ENCODE data around the gene SLC8A1. TPM values are rescaled to one million over a fixed set of nuclear protein-coding genes. Genes with fewer than 3 reads are reported as not detected.

The SLC8A1 gene
- total RNA-seq, 1 experiment from 2014 or later: not detected

DNA sequence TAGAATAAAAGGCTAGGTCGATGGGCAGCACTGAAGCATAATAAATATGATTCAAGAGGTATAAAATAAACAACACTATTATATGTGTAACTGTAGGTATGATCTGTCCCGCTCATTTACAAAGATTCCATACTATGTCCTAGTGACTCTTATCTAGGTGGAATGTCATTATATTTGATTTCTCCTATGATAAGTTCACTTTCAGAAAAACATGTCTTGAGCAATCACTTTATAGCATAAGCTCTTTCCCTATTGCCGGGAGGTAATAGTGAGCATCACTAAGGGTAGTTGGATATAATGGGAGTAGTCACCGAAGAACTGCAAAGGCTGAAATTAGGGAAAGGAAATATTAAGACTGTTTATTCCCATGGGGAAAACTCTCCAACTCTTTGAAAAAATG, 342.5 kb downstream of the SLC8A1 start:
- CTCF ChIA-PET: no interaction called here
- Histone ChIP-seq H3K4me1 (ENCODE audit: insufficient read depth, low read length, poor library complexity, severe bottlenecking) (no peaks in the 10 kb centered on the region), H3K27me3 (replicated peaks; ENCODE audit: insufficient read depth, low read depth, low read length, poor library complexity) (peaks cover 42% of the 10 kb centered on the region), H3K36me3 (ENCODE audit: insufficient read depth, low read length, poor library complexity, severe bottlenecking) (no peaks in the 10 kb centered on the region), H3K4me3 (ENCODE audit: low read depth, low read length, poor library complexity, severe bottlenecking) (no peak overlapping the region), H3K27ac (ENCODE audit: low read depth, low read length, poor library complexity, severe bottlenecking) (no peak overlapping the region), H3K9me3 (ENCODE audit: low read depth, low read length, poor library complexity, severe bottlenecking) (no peaks in the 10 kb centered on the region)
- no peak for TF ChIP-seq CTCF (conservative IDR thresholded peaks at IDR 0.05; ENCODE audit: low read depth, low read length)
- TF ChIP-seq EZH2 (IDR thresholded peaks at IDR 0.05; ENCODE audit: borderline replicate concordance, low read depth, low read length, poor library complexity, severe bottlenecking): no peak
- POLR2A ChIA-PET (ENCODE audit: low non-redundant PET): no interaction called here
- no TSS peak for BruUV-seq (replicated peaks)
- no peak for DNase-seq (ENCODE audit: low spot score)
- intact Hi-C loops (cut with micrococcal nuclease; ENCODE audit: unreplicated experiment): no loop called here

GRCh38 chr2:40108851-40109250, 343.0 kb downstream of the SLC8A1 start:
- Histone ChIP-seq H3K27me3 (replicated peaks; ENCODE audit: insufficient read depth, low read depth, low read length, poor library complexity) (peaks cover 44% of the 10 kb centered on the region), H3K27ac (ENCODE audit: low read depth, low read length, poor library complexity, severe bottlenecking) (no peak overlapping the region), H3K4me1 (ENCODE audit: insufficient read depth, low read length, poor library complexity, severe bottlenecking) (no peaks in the 10 kb centered on the region), H3K36me3 (ENCODE audit: insufficient read depth, low read length, poor library complexity, severe bottlenecking) (no peaks in the 10 kb centered on the region), H3K9me3 (ENCODE audit: low read depth, low read length, poor library complexity, severe bottlenecking) (no peaks in the 10 kb centered on the region), H3K4me3 (ENCODE audit: low read depth, low read length, poor library complexity, severe bottlenecking) (no peak overlapping the region)
- no peak for TF ChIP-seq CTCF (conservative IDR thresholded peaks at IDR 0.05; ENCODE audit: low read depth, low read length)
- no peak for TF ChIP-seq EZH2 (IDR thresholded peaks at IDR 0.05; ENCODE audit: borderline replicate concordance, low read depth, low read length, poor library complexity, severe bottlenecking)
- ChIA-PET POLR2A (ENCODE audit: low non-redundant PET) (no interaction called here), CTCF (no interaction called here)
- no peak for DNase-seq (ENCODE audit: low spot score)
- intact Hi-C loops (cut with micrococcal nuclease; ENCODE audit: unreplicated experiment): no loop called here
- BruUV-seq (replicated peaks): no TSS peak

- Histone ChIP-seq H3K4me1 (ENCODE audit: insufficient read depth, low read length, poor library complexity, severe bottlenecking) (no peaks in the 10 kb centered on the region), H3K9me3 (ENCODE audit: low read depth, low read length, poor library complexity, severe bottlenecking) (no peaks in the 10 kb centered on the region), H3K27ac (ENCODE audit: low read depth, low read length, poor library complexity, severe bottlenecking) (no peak overlapping the region), H3K27me3 (replicated peaks; ENCODE audit: insufficient read depth, low read depth, low read length, poor library complexity) (peaks cover 41% of the 10 kb centered on the region), H3K4me3 (ENCODE audit: low read depth, low read length, poor library complexity, severe bottlenecking) (no peak overlapping the region), H3K36me3 (ENCODE audit: insufficient read depth, low read length, poor library complexity, severe bottlenecking) (no peaks in the 10 kb centered on the region)
- no peak for DNase-seq (ENCODE audit: low spot score)
- TF ChIP-seq EZH2 (IDR thresholded peaks at IDR 0.05; ENCODE audit: borderline replicate concordance, low read depth, low read length, poor library complexity, severe bottlenecking): no peak
- no peak for TF ChIP-seq CTCF (conservative IDR thresholded peaks at IDR 0.05; ENCODE audit: low read depth, low read length)
- ChIA-PET POLR2A (ENCODE audit: low non-redundant PET) (no interaction called here), CTCF (no interaction called here)
- no TSS peak for BruUV-seq (replicated peaks)
- intact Hi-C loops (cut with micrococcal nuclease; ENCODE audit: unreplicated experiment): no loop called here
Measured at GRCh38 chr2:40106061-40106460, 345.8 kb downstream of the SLC8A1 start.
